HEK293 (cell line): ENCODE data around the gene SOX2.

Experiments used
- CTCF ChIA-PET: fragments of 350-600 bp; formaldehyde crosslinking; extraction: SDS; loops from one replicate; lab custom pipeline; 2021; ENCODE audit warnings: antibody characterized with exemption; lab: Yijun Ruan, JAX
- POLR2A ChIA-PET: fragments of 300-600 bp; formaldehyde crosslinking; extraction: SDS; loops from one replicate; lab custom pipeline; 2020; ENCODE audit warnings: antibody characterized with exemption, inconsistent platforms; lab: Yijun Ruan, JAX
- H3K27ac ChIP-seq: fragments of 200-500 bp; sonication (Bioruptor generic); 2 replicates; pipeline ENCODE4 v1.5.1; 2014; ENCODE audit warnings: low read depth, low read length, control low read depth, inconsistent platforms; ENCODE audit errors: extremely low read depth
- H3K36me3 ChIP-seq, 2 experiments: fragments of 200-500 bp in 1 of 2; sonication (Bioruptor generic) in 1 of 2; 1 replicate in 1 of 2; 2 replicates in 1 of 2; pipeline ENCODE4 v1.5.1; 2014 to 2017; ENCODE audit warnings: inconsistent platforms in 2 of 2, low read length in 2 of 2; ENCODE audit not compliant: control insufficient read depth in 2 of 2, insufficient read depth in 1 of 2
- H3K4me1 ChIP-seq: fragments of 200-500 bp; sonication (Bioruptor generic); 2 replicates; pipeline ENCODE4 v1.5.1; 2014; ENCODE audit warnings: mild to moderate bottlenecking, low read length, inconsistent platforms; ENCODE audit not compliant: control insufficient read depth, insufficient read depth
- H3K4me3 ChIP-seq: 2 replicates; pipeline ENCODE4 v1.5.1; 2011; ENCODE audit warnings: low read depth, mild to moderate bottlenecking, control low read depth, low read length, moderate library complexity
- H3K9me3 ChIP-seq: fragments of 200-500 bp; sonication (Bioruptor generic); 2 replicates; pipeline ENCODE4 v1.5.1; 2014; ENCODE audit warnings: low read depth, low read length, inconsistent platforms; ENCODE audit not compliant: control insufficient read depth, insufficient read depth
- FEZF1 ChIP-seq: fragments of 450-650 bp; formaldehyde crosslinking; IDR thresholded peaks from 2 replicates; pipeline ENCODE4 v1.5.1; 2016; ENCODE audit warnings: missing biosample characterization, missing genetic modification characterization
- KLF16 ChIP-seq: fragments of 450-650 bp; formaldehyde crosslinking; IDR thresholded peaks from 2 replicates; pipeline ENCODE4 v1.5.1; 2017; ENCODE audit warnings: missing biosample characterization, missing genetic modification characterization
- KLF9 ChIP-seq: fragments of 450-650 bp; formaldehyde crosslinking; IDR thresholded peaks from 2 replicates; pipeline ENCODE4 v1.5.1; 2016; ENCODE audit warnings: missing biosample characterization, missing genetic modification characterization, low read depth
- REPIN1 ChIP-seq: fragments of 450-650 bp; formaldehyde crosslinking; IDR thresholded peaks from 2 replicates; pipeline ENCODE4 v1.5.1; 2017; ENCODE audit warnings: missing biosample characterization, missing genetic modification characterization, low read depth
- REST ChIP-seq: fragments of 450-650 bp; formaldehyde crosslinking; IDR thresholded peaks from 2 replicates; pipeline ENCODE4 v1.5.1; 2016; ENCODE audit warnings: missing biosample characterization, missing genetic modification characterization
- ZBTB48 ChIP-seq: fragments of 450-650 bp; formaldehyde crosslinking; IDR thresholded peaks from 2 replicates; pipeline ENCODE4 v1.5.1; 2016; ENCODE audit warnings: missing biosample characterization, missing genetic modification characterization
- ZBTB49 ChIP-seq: fragments of 450-650 bp; formaldehyde crosslinking; IDR thresholded peaks from 2 replicates; pipeline ENCODE4 v1.5.1; 2016; ENCODE audit warnings: missing biosample characterization, missing genetic modification characterization, low read depth
- ZBTB6 ChIP-seq: fragments of 450-650 bp; formaldehyde crosslinking; IDR thresholded peaks from 2 replicates; pipeline ENCODE4 v1.5.1; 2017; ENCODE audit warnings: missing biosample characterization, missing genetic modification characterization
- ZNF155 ChIP-seq: fragments of 450-650 bp; formaldehyde crosslinking; IDR thresholded peaks from 2 replicates; pipeline ENCODE4 v1.5.1; 2016; ENCODE audit warnings: missing biosample characterization, missing genetic modification characterization
- ZNF19 ChIP-seq: fragments of 450-650 bp; formaldehyde crosslinking; IDR thresholded peaks from 2 replicates; pipeline ENCODE4; 2016; ENCODE audit warnings: missing biosample characterization, missing genetic modification characterization, low read depth
- ZNF2 ChIP-seq: fragments of 450-650 bp; formaldehyde crosslinking; IDR thresholded peaks from 2 replicates; pipeline ENCODE4 v1.5.1; 2016; ENCODE audit warnings: missing biosample characterization, missing genetic modification characterization
- ZNF341 ChIP-seq: fragments of 450-650 bp; formaldehyde crosslinking; IDR thresholded peaks from 2 replicates; pipeline ENCODE4; 2016; ENCODE audit warnings: low read depth, missing biosample characterization, missing genetic modification characterization
- ZNF529 ChIP-seq: fragments of 450-650 bp; formaldehyde crosslinking; IDR thresholded peaks from 2 replicates; pipeline ENCODE4 v1.5.1; 2017; ENCODE audit warnings: missing genetic modification characterization, missing biosample characterization; ENCODE audit not compliant: insufficient replicate concordance
- ZNF555 ChIP-seq: fragments of 450-650 bp; formaldehyde crosslinking; conservative IDR thresholded peaks from 2 replicates; pipeline ENCODE4 v1.5.1; 2017; ENCODE audit warnings: missing biosample characterization, mild to moderate bottlenecking, missing genetic modification characterization, inconsistent platforms
- ZNF561 ChIP-seq: fragments of 450-650 bp; IDR thresholded peaks from 2 replicates; pipeline ENCODE4 v1.5.1; 2018; ENCODE audit warnings: missing biosample characterization, missing genetic modification characterization, borderline replicate concordance
- ZNF571 ChIP-seq: fragments of 450-650 bp; formaldehyde crosslinking; IDR thresholded peaks from 2 replicates; pipeline ENCODE4 v1.5.0; 2017; ENCODE audit warnings: missing biosample characterization, missing genetic modification characterization
- ZNF624 ChIP-seq: fragments of 450-650 bp; formaldehyde crosslinking; IDR thresholded peaks from 2 replicates; pipeline ENCODE4 v1.5.1; 2017; ENCODE audit warnings: missing biosample characterization, missing genetic modification characterization
- ZNF629 ChIP-seq: fragments of 450-650 bp; formaldehyde crosslinking; IDR thresholded peaks from 2 replicates; pipeline ENCODE4 v1.5.1; 2017; ENCODE audit warnings: missing biosample characterization, missing genetic modification characterization
- ZNF639 ChIP-seq: fragments of 450-650 bp; formaldehyde crosslinking; IDR thresholded peaks from 2 replicates; pipeline ENCODE4 v1.5.1; 2016; ENCODE audit warnings: missing biosample characterization, missing genetic modification characterization
- ZNF645 ChIP-seq: fragments of 450-650 bp; formaldehyde crosslinking; IDR thresholded peaks from 2 replicates; pipeline ENCODE4; 2016; ENCODE audit warnings: missing biosample characterization, missing genetic modification characterization
- ZNF654 ChIP-seq: fragments of 450-650 bp; formaldehyde crosslinking; IDR thresholded peaks from 2 replicates; pipeline ENCODE4 v1.5.1; 2016; ENCODE audit warnings: low read depth, missing biosample characterization, missing genetic modification characterization
- ZNF704 ChIP-seq: fragments of 450-650 bp; formaldehyde crosslinking; IDR thresholded peaks from 2 replicates; pipeline ENCODE4 v1.5.1; 2016; ENCODE audit warnings: missing biosample characterization, missing genetic modification characterization
- ZNF747 ChIP-seq: fragments of 450-650 bp; formaldehyde crosslinking; IDR thresholded peaks from 2 replicates; pipeline ENCODE4 v1.5.1; 2016; ENCODE audit warnings: missing biosample characterization, missing genetic modification characterization

Gene SOX2

GRCh38 chr3:181705086-181705480, 6.6 kb upstream of the SOX2 start:
- TF ChIP-seq ZBTB6 (tag by site-specific recombination) (no peak), ZNF155 (tag by site-specific recombination) (no peak), ZBTB49 (no peak)
- Histone ChIP-seq H3K9me3 (no peaks in the 10 kb centered on the region), H3K4me1 (peaks cover 3% of the 10 kb centered on the region), H3K27ac (no peak overlapping the region), H3K4me3 (no peak overlapping the region), H3K36me3 (no peaks in the 10 kb centered on the region)
- ChIA-PET POLR2A (no interaction called here), CTCF (interaction anchor here (0.7 kb wide), 2 partner anchors 534 to 1006 kb away, joined by 3 to 5 read pairs; no protein-coding TSS in a partner anchor)

- Histone ChIP-seq H3K36me3 (no peaks in the 10 kb centered on the region), H3K27ac (no peak overlapping the region), H3K4me3 (no peak overlapping the region), H3K9me3 (no peaks in the 10 kb centered on the region), H3K4me1 (peaks cover 10% of the 10 kb centered on the region)
- ChIA-PET POLR2A (no interaction called here), CTCF (interaction anchor here (1.0 to 1.3 kb wide), 2 partner anchors 518 to 656 kb away, joined by 3 to 4 read pairs; no protein-coding TSS in a partner anchor)
- TF ChIP-seq ZNF555 (tag by site-specific recombination) (no peak), ZNF561 (tag by site-specific recombination) (no peak), ZNF341 (tag by site-specific recombination) (no peak), ZNF654 (tag by site-specific recombination) (no peak), REST (tag by site-specific recombination) (no peak), ZNF529 (tag by site-specific recombination) (no peak), ZNF571 (tag by site-specific recombination) (no peak), FEZF1 (tag by site-specific recombination) (no peak), KLF16 (tag by site-specific recombination) (no peak), ZNF645 (no peak), ZNF704 (tag by site-specific recombination) (no peak), REPIN1 (no peak), ZNF624 (no peak), KLF9 (tag by site-specific recombination) (no peak), ZNF747 (tag by site-specific recombination) (no peak), ZNF629 (tag by site-specific recombination) (no peak), ZBTB48 (no peak), ZNF2 (tag by site-specific recombination) (no peak), ZNF19 (no peak), ZNF639 (tag by site-specific recombination) (no peak)
Observed at GRCh38 chr3:181707980-181708379, 3.7 kb upstream of the SOX2 start.
